ENCODE results near the gene ASXL1. TPM values are rescaled to one million over a fixed set of nuclear protein-coding genes. Genes with fewer than 3 reads are reported as not detected.

The ASXL1 gene
- total RNA-seq, 4 donors from 2014 or later: 43.2 to 143 (median 71.8) TPM

DNA sequence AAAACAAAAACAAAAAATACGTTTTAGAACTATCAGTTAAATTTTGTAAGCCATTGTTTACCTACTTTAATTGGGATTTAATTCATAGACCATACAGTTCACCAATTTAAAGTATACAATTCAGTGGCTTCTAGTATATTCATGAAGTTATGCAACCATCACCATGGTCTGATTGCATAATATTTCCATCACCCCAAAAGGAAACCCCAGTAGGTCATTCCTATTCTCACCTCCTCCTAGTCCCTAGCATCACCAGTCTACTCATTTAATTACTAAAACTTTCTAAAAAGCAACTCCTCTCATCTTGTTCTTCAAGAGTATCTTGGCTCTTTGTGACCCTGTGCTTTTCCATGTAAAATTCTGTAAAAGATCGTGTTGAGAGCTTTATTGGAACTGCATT lies 60.2 kb downstream of the ASXL1 start:
- TF ChIP-seq EP300 (IDR thresholded peaks at IDR 0.05) (no peak), POLR2A (IDR thresholded peaks at IDR 0.05) (no peak), POLR2AphosphoS5 (IDR thresholded peaks at IDR 0.05) (no peak)
- TF ChIP-seq, protein P1, sequence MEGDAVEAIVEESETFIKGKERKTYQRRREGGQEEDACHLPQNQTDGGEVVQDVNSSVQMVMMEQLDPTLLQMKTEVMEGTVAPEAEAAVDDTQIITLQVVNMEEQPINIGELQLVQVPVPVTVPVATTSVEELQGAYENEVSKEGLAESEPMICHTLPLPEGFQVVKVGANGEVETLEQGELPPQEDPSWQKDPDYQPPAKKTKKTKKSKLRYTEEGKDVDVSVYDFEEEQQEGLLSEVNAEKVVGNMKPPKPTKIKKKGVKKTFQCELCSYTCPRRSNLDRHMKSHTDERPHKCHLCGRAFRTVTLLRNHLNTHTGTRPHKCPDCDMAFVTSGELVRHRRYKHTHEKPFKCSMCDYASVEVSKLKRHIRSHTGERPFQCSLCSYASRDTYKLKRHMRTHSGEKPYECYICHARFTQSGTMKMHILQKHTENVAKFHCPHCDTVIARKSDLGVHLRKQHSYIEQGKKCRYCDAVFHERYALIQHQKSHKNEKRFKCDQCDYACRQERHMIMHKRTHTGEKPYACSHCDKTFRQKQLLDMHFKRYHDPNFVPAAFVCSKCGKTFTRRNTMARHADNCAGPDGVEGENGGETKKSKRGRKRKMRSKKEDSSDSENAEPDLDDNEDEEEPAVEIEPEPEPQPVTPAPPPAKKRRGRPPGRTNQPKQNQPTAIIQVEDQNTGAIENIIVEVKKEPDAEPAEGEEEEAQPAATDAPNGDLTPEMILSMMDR (IDR thresholded peaks at IDR 0.05): no peak
- WGBS: 91% methylated on average over 2 of the region's 2 CpGs
- Histone ChIP-seq H3K36me3 (no peaks in the 10 kb centered on the region), H3K4me3 (no peak overlapping the region), H3K9me3 (no peaks in the 10 kb centered on the region), H3K27me3 (no peaks in the 10 kb centered on the region), H3K4me1 (no peaks in the 10 kb centered on the region), H3K27ac (no peak overlapping the region)
- no peak for DNase-seq (ENCODE audit: low spot score in 2 of 2)

DNA sequence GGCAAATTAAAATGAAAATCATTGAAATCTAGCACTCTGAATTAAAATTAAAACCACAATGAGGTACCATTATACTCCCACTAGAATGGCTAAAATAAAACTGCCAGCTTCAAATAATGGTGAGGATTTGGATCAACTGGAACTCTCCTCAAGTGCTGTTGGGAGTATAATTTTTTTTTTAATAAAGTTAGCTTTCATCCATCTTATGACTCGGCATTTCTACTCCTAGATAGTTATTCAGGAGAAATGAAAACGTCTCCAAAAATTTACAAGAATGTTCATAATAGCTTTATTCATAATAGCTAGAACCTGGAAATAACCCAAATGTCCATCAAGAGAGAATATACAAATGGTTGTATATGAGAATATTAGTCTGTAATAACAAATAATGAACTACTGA lies 63.2 kb downstream of the ASXL1 start:
- WGBS: 53% methylated on average over 2 of the region's 2 CpGs
- no peak for TF ChIP-seq POLR2AphosphoS5 (IDR thresholded peaks at IDR 0.05)
- TF ChIP-seq, protein P1 (IDR thresholded peaks at IDR 0.05): no peak
- H3K27me3 ChIP-seq: no peaks in the 10 kb centered on the region

DNA sequence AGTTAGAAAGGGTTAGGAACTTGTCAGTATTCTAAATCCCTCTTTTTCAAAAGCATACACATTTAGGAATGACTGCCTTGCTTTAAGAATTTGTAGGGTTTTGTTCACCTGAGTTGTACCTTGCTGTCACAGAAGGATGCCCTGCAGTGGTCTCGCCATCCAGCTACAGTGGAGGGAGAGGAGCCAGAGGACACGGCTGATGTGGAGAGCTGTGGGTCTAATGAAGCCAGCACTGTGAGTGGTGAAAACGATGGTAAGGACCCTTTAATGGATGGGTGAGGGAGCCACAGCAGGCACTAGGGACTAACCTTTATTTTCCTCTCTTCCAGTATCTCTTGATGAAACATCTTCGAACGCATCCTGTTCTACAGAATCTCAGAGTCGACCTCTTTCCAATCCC lies 69.9 kb downstream of the ASXL1 start:
- TF ChIP-seq POLR2A (IDR thresholded peaks at IDR 0.05) (no peak), EP300 (IDR thresholded peaks at IDR 0.05) (no peak), POLR2AphosphoS5 (IDR thresholded peaks at IDR 0.05) (no peak)
- TF ChIP-seq, protein P1 (IDR thresholded peaks at IDR 0.05): no peak
- WGBS: 89% methylated on average over 6 of the region's 6 CpGs
- Histone ChIP-seq H3K36me3 (peaks cover 49% of the 10 kb centered on the region), H3K27me3 (no peaks in the 10 kb centered on the region), H3K4me3 (no peak overlapping the region), H3K27ac (no peak overlapping the region), H3K4me1 (no peaks in the 10 kb centered on the region), H3K9me3 (no peaks in the 10 kb centered on the region)
- DNase-seq (ENCODE audit: low spot score in 2 of 2): no peak

More for the DNA sequence above, 63.2 kb downstream of the ASXL1 start:
- Histone ChIP-seq H3K36me3 (no peaks in the 10 kb centered on the region), H3K27ac (no peak overlapping the region), H3K4me1 (no peaks in the 10 kb centered on the region), H3K9me3 (no peaks in the 10 kb centered on the region), H3K4me3 (no peak overlapping the region)
- no peak for DNase-seq (ENCODE audit: low spot score in 2 of 2)

DNA sequence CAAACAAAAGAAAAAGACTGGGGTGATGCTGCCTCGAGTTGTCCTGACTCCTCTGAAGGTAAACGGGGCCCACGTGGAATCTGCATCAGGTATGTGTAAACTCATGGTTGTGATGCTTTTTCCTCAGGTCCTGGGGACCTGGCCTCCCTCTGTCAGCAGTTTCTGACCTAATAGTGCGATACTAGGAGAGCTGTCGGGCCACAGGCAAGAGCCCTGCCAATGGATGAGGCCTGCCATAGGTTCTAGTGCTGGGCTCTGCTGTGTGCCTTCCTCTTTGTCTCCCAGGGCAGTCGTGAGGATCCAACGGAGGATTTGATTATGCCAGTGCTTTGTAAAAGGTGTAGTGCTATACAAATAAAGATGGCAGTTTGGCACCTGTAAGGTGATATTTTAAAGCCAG lies 71.2 kb downstream of the ASXL1 start:
- DNase-seq (ENCODE audit: low spot score in 2 of 2): no peak
- Histone ChIP-seq H3K36me3 (peaks cover 63% of the 10 kb centered on the region), H3K4me1 (no peaks in the 10 kb centered on the region), H3K9me3 (no peaks in the 10 kb centered on the region), H3K4me3 (no peak overlapping the region), H3K27ac (no peak overlapping the region), H3K27me3 (no peaks in the 10 kb centered on the region)
- TF ChIP-seq, protein P1 (IDR thresholded peaks at IDR 0.05): no peak
- no peak for TF ChIP-seq EP300 (IDR thresholded peaks at IDR 0.05)
- WGBS: 97% methylated on average over 7 of the region's 7 CpGs

DNA sequence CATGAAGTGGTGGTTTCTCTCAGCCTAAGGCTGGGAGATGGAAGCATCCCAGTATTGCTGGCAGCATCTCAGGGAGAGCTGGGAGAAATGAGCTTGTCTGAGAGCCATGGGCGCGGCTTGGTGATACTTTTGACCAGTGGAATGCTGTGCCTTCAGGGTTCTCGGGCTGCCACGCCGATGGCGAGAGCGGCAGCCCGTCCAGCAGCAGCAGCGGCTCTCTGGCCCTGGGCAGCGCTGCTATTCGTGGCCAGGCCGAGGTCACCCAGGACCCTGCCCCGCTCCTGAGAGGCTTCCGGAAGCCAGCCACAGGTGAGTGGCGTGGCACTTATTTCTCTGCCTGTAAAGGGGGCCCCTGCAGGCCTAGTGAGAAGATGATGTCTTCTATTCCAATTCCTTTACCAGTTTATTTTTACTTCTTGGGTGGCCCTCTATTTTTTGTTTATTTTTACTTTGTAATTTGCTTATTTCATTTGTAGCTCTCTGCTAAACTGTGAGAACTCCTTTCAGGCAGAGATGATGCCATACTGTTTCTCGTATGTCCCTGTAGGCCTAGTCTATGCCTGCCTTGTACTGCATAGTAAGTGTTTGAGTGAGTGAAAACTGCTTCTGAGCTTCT lies 71.7 kb downstream of the ASXL1 start:
- Histone ChIP-seq H3K36me3 (peaks cover 68% of the 10 kb centered on the region), H3K9me3 (no peaks in the 10 kb centered on the region), H3K4me3 (no peak overlapping the region), H3K27me3 (no peaks in the 10 kb centered on the region), H3K4me1 (no peaks in the 10 kb centered on the region), H3K27ac (no peak overlapping the region)
- no peak for DNase-seq (ENCODE audit: low spot score in 2 of 2)
- TF ChIP-seq EP300 (IDR thresholded peaks at IDR 0.05) (no peak), POLR2AphosphoS5 (IDR thresholded peaks at IDR 0.05) (no peak), POLR2A (IDR thresholded peaks at IDR 0.05) (no peak)
- TF ChIP-seq, protein P1 (IDR thresholded peaks at IDR 0.05): no peak
- 82% methylated on average over 5 of the region's 16 CpGs for WGBS
